Neural cell (in vitro differentiated cells): ENCODE results near the gene RNF7. TPM values are rescaled to one million over a fixed set of nuclear protein-coding genes. Genes with fewer than 3 reads are reported as not detected.

Experiments
- H2AFZ ChIP-seq: fragments of 200-600, 300-800 bp; sonication (generic), shearing (Covaris generic); 2 replicates; pipeline ENCODE4 v1.6.0; 2014; ENCODE audit warnings: low read depth, mild to moderate bottlenecking, antibody characterized with exemption, low read length, moderate library complexity
- H3F3A ChIP-seq: fragments of 200-600 bp; shearing (Covaris generic); 2 replicates; pipeline ENCODE4 v1.6.1; 2016; ENCODE audit warnings: mild to moderate bottlenecking, moderate library complexity, mixed read lengths, antibody characterized with exemption, low read length; ENCODE audit not compliant: insufficient read depth, poor library complexity, severe bottlenecking
- H3K27ac ChIP-seq: fragments of 200-600, 300-800 bp; sonication (generic), shearing (Covaris generic); 2 replicates; pipeline ENCODE4 v1.5.1; 2014; ENCODE audit warnings: mild to moderate bottlenecking, low read length, moderate library complexity
- H3K27me3 ChIP-seq: fragments of 300-800, 200-600 bp; sonication (generic), shearing (Covaris generic); 2 replicates; pipeline ENCODE4 v1.6.0; 2014; ENCODE audit warnings: mild to moderate bottlenecking, low read depth, low read length, moderate library complexity; ENCODE audit not compliant: insufficient read depth
- H3K36me3 ChIP-seq: fragments of 300-800, 200-600 bp; sonication (generic), shearing (Covaris generic); 2 replicates; pipeline ENCODE4 v1.5.1; 2014; ENCODE audit warnings: mild to moderate bottlenecking, antibody characterized with exemption, low read length, moderate library complexity; ENCODE audit not compliant: insufficient read depth
- H3K4me2 ChIP-seq: fragments of 300-800, 200-600 bp; sonication (generic), shearing (Covaris generic); 2 replicates; pipeline ENCODE4 v1.6.0; 2014; ENCODE audit warnings: mild to moderate bottlenecking, low read length
- H3K4me3 ChIP-seq: fragments of 300-800, 200-600 bp; sonication (generic), shearing (Covaris generic); 2 replicates; pipeline ENCODE4 v1.5.1; 2014; ENCODE audit warnings: mild to moderate bottlenecking, low read length, moderate library complexity
- H3K79me2 ChIP-seq: fragments of 200-600 bp; shearing (Covaris generic); replicated peaks from 2 replicates; pipeline ENCODE4 v1.6.0; 2014; ENCODE audit warnings: mild to moderate bottlenecking, low read length, moderate library complexity; ENCODE audit not compliant: insufficient read depth
- H3K9ac ChIP-seq: fragments of 300-800, 200-600 bp; sonication (generic), shearing (Covaris generic); 2 replicates; pipeline ENCODE4 v1.6.1; 2016; ENCODE audit warnings: mild to moderate bottlenecking, low read length, mixed read lengths
- H3K9me2 ChIP-seq: fragments of 200-600 bp; shearing (Covaris generic); 2 replicates; pipeline ENCODE4 v1.6.1; 2016; ENCODE audit warnings: mild to moderate bottlenecking, low read length, mixed read lengths; ENCODE audit not compliant: insufficient read depth
- H3K9me3 ChIP-seq: fragments of 200-600, 300-800 bp; sonication (generic), shearing (Covaris generic); 2 replicates; pipeline ENCODE4 v1.6.1; 2016; ENCODE audit warnings: mild to moderate bottlenecking, mixed run types, low read length, moderate library complexity, mixed read lengths
- H4K20me1 ChIP-seq: fragments of 200-600 bp; shearing (Covaris generic); 2 replicates; pipeline ENCODE4 v1.6.1; 2016; ENCODE audit warnings: mild to moderate bottlenecking, mixed run types; ENCODE audit not compliant: insufficient read depth
- CTCF ChIP-seq: fragments of 450-650 bp; IDR thresholded peaks from 2 replicates; pipeline ENCODE4 v1.5.1; 2014; ENCODE audit warnings: antibody characterized with exemption, mild to moderate bottlenecking, moderate library complexity; ENCODE audit not compliant: poor library complexity, severe bottlenecking
- EP300 ChIP-seq: fragments of 450-650 bp; conservative IDR thresholded peaks from 2 replicates; pipeline ENCODE4 v1.6.1; 2014; ENCODE audit warnings: antibody characterized with exemption, mild to moderate bottlenecking, moderate library complexity; ENCODE audit not compliant: poor library complexity, severe bottlenecking
- EZH2 ChIP-seq: fragments of 200-600, 300-800 bp; shearing (Covaris generic), sonication (generic); IDR thresholded peaks from 2 replicates; pipeline ENCODE4 v1.6.1; 2014; ENCODE audit warnings: antibody characterized with exemption, low read length, borderline replicate concordance, mild to moderate bottlenecking; ENCODE audit not compliant: insufficient read depth, poor library complexity, severe bottlenecking
- MXI1 ChIP-seq: fragments of 450-650 bp; conservative IDR thresholded peaks from 2 replicates; pipeline ENCODE4 v1.6.1; 2014; ENCODE audit warnings: antibody characterized with exemption, mild to moderate bottlenecking; ENCODE audit not compliant: poor library complexity, severe bottlenecking
- POLR2AphosphoS5 ChIP-seq: IDR thresholded peaks from 2 replicates; pipeline ENCODE4 v1.6.1; 2012
- RAD21 ChIP-seq: fragments of 450-650 bp; conservative IDR thresholded peaks from 2 replicates; pipeline ENCODE4 v1.6.1; 2014; ENCODE audit warnings: antibody characterized with exemption, mild to moderate bottlenecking, moderate library complexity
- SMC3 ChIP-seq: fragments of 450-650 bp; conservative IDR thresholded peaks from 2 replicates; pipeline ENCODE4 v1.6.1; 2014; ENCODE audit warnings: antibody characterized with exemption, mild to moderate bottlenecking, moderate library complexity; ENCODE audit not compliant: poor library complexity
- TAF1 ChIP-seq: IDR thresholded peaks from 2 replicates; pipeline ENCODE4 v1.6.1; 2012; ENCODE audit warnings: low read depth
- polyA plus RNA-seq: library from polyadenylated mRNA; depleted of rRNA; stranded (reverse); fragments of >200 nt; gene quantifications from 2 replicates; pipeline ENCODE4 v1.2.3, GENCODE V29; 2014
- TF ChIP-seq, protein P1 (sequence below): IDR thresholded peaks from 2 replicates; pipeline ENCODE4 v1.6.1; 2012; ENCODE audit warnings: borderline replicate concordance

RNF7 gene
- polyA plus RNA-seq, 1 donor from 2014 or later: 170 TPM

GRCh38 chr3:141782386-141782932, 44.4 kb downstream of the RNF7 start:
- H3K9me2 ChIP-seq: no peaks in the 10 kb centered on the region
- H4K20me1 ChIP-seq: no peaks in the 10 kb centered on the region
- TF ChIP-seq CTCF (no peak), RAD21 (no peak), POLR2AphosphoS5 (no peak), SMC3 (no peak), TAF1 (no peak), MXI1 (no peak), EZH2 (no peak), EP300 (no peak)
- TF ChIP-seq, protein P1, sequence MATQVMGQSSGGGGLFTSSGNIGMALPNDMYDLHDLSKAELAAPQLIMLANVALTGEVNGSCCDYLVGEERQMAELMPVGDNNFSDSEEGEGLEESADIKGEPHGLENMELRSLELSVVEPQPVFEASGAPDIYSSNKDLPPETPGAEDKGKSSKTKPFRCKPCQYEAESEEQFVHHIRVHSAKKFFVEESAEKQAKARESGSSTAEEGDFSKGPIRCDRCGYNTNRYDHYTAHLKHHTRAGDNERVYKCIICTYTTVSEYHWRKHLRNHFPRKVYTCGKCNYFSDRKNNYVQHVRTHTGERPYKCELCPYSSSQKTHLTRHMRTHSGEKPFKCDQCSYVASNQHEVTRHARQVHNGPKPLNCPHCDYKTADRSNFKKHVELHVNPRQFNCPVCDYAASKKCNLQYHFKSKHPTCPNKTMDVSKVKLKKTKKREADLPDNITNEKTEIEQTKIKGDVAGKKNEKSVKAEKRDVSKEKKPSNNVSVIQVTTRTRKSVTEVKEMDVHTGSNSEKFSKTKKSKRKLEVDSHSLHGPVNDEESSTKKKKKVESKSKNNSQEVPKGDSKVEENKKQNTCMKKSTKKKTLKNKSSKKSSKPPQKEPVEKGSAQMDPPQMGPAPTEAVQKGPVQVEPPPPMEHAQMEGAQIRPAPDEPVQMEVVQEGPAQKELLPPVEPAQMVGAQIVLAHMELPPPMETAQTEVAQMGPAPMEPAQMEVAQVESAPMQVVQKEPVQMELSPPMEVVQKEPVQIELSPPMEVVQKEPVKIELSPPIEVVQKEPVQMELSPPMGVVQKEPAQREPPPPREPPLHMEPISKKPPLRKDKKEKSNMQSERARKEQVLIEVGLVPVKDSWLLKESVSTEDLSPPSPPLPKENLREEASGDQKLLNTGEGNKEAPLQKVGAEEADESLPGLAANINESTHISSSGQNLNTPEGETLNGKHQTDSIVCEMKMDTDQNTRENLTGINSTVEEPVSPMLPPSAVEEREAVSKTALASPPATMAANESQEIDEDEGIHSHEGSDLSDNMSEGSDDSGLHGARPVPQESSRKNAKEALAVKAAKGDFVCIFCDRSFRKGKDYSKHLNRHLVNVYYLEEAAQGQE: no peak
- no peaks in the 10 kb centered on the region for H3K36me3 ChIP-seq
- H3K27me3 ChIP-seq: no peaks in the 10 kb centered on the region
- H3K4me2 ChIP-seq: no peak overlapping the region
- H3K27ac ChIP-seq: no peak overlapping the region
- no peak overlapping the region for H3K4me3 ChIP-seq
- no peaks in the 10 kb centered on the region for H3K79me2 ChIP-seq
- no peaks in the 10 kb centered on the region for H3K9me3 ChIP-seq
- no peaks in the 10 kb centered on the region for H3F3A ChIP-seq
- H3K9ac ChIP-seq: no peak overlapping the region
- no peak overlapping the region for H2AFZ ChIP-seq

DNA sequence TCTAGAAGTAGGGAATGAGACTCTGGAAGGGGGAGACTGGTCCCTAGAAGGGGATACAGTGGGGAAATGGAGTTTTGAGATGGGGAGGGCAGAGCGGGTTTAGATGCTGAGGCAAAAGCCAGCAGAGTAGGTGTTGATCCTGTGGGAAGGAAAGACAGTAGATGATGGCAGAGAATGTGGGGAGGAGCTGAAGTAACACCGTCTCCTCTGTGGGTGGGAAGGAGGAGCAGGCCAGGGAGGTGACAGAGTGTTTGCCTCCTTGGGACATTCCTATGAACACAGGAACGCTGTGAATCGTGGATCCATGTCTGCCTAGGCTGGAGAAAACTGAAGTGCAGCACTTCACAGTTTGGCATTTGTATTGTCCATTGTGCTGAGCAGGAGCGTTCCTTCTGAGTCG, 45.5 kb downstream of the RNF7 start:
- H3K27ac ChIP-seq: no peak overlapping the region
- H3K9me3 ChIP-seq: no peaks in the 10 kb centered on the region
- no peak overlapping the region for H2AFZ ChIP-seq

More for the DNA sequence above, 45.5 kb downstream of the RNF7 start:
- H3K79me2 ChIP-seq: no peaks in the 10 kb centered on the region
- no peak overlapping the region for H3K4me3 ChIP-seq
- H3K36me3 ChIP-seq: no peaks in the 10 kb centered on the region
- no peak overlapping the region for H3K4me2 ChIP-seq
- H4K20me1 ChIP-seq: no peaks in the 10 kb centered on the region
- no peaks in the 10 kb centered on the region for H3K9me2 ChIP-seq
- no peaks in the 10 kb centered on the region for H3F3A ChIP-seq
- no peaks in the 10 kb centered on the region for H3K27me3 ChIP-seq
- no peak overlapping the region for H3K9ac ChIP-seq
- TF ChIP-seq EP300 (no peak), SMC3 (no peak), TAF1 (no peak), POLR2AphosphoS5 (no peak), EZH2 (no peak), MXI1 (no peak), CTCF (no peak), RAD21 (no peak)
- TF ChIP-seq, protein P1: no peak
